Kidney capillary endothelial cell (primary cell): ENCODE data around the gene NOTCH2.
"Not testable (repeated sequence)": the region's sequence is repeated elsewhere in the genome, so short reads cannot be mapped to it uniquely, and the experiment has no call there.

ENCODE experiments used
- DNase-seq: peaks from one replicate; pipeline ENCODE4 v3.0.0-alpha.2; 2018; ENCODE audit warnings: low spot score

NOTCH2 gene

GRCh38 chr1:120069067-120069919, at the start of gene NOTCH2:
NOTCH2 (minus strand) TSS chr1:120069662; CDS start chr1:120069406, 256 bp downstream.
- not testable (repeated sequence) for DNase-seq

GRCh38 chr1:120117371-120118177, 48.1 kb upstream of the NOTCH2 start:
- DNase-seq: not testable (repeated sequence)

- not testable (repeated sequence) for DNase-seq
Measured at GRCh38 chr1:120116094-120116493, 46.6 kb upstream of the NOTCH2 start.

- not testable (repeated sequence) for DNase-seq
Measured at GRCh38 chr1:120113134-120113533, 43.7 kb upstream of the NOTCH2 start.

- not testable (repeated sequence) for DNase-seq
Measured at GRCh38 chr1:120112212-120112611, 42.8 kb upstream of the NOTCH2 start.

GRCh38 chr1:120111771-120112170, 42.3 kb upstream of the NOTCH2 start:
- not testable (repeated sequence) for DNase-seq

GRCh38 chr1:120111008-120111407, 41.5 kb upstream of the NOTCH2 start:
- DNase-seq: not testable (repeated sequence)

- DNase-seq: not testable (repeated sequence)
Measured at GRCh38 chr1:120109656-120110055, 40.2 kb upstream of the NOTCH2 start.

- DNase-seq: not testable (repeated sequence)
Measured at GRCh38 chr1:120109180-120109579, 39.7 kb upstream of the NOTCH2 start.

- not testable (repeated sequence) for DNase-seq
Measured at GRCh38 chr1:120105288-120105687, 35.8 kb upstream of the NOTCH2 start.

GRCh38 chr1:120103768-120104167, 34.3 kb upstream of the NOTCH2 start:
- DNase-seq: not testable (repeated sequence)

GRCh38 chr1:120101593-120101992, 32.1 kb upstream of the NOTCH2 start:
- DNase-seq: not testable (repeated sequence)

GRCh38 chr1:120100590-120100989, 31.1 kb upstream of the NOTCH2 start:
- DNase-seq: not testable (repeated sequence)

GRCh38 chr1:120098986-120099759, 29.7 kb upstream of the NOTCH2 start:
- not testable (repeated sequence) for DNase-seq

- not testable (repeated sequence) for DNase-seq
Measured at GRCh38 chr1:120096981-120097545, 27.6 kb upstream of the NOTCH2 start.

- not testable (repeated sequence) for DNase-seq
Measured at GRCh38 chr1:120093548-120094181, 24.2 kb upstream of the NOTCH2 start.

- DNase-seq: not testable (repeated sequence)
Measured at GRCh38 chr1:120092232-120093218, 23.1 kb upstream of the NOTCH2 start.

- DNase-seq: not testable (repeated sequence)
Measured at GRCh38 chr1:120090830-120091229, 21.4 kb upstream of the NOTCH2 start.

GRCh38 chr1:120087959-120088358, 18.5 kb upstream of the NOTCH2 start:
- DNase-seq: not testable (repeated sequence)

GRCh38 chr1:120069920-120070214, 405 bp upstream of the NOTCH2 start:
- DNase-seq: not testable (repeated sequence)
